RKO (cell line): ENCODE results near the gene LDHD.

ENCODE experiments used
- DNase-seq: peaks from one replicate; pipeline ENCODE4 v3.0.0-alpha.2; 2016; ENCODE audit warnings: low spot score

Gene LDHD

GRCh38 chr16:75079346-75079926 is 37.1 kb downstream of the LDHD start:
- no peak for DNase-seq

- DNase-seq = no peak
Observed at GRCh38 chr16:75078886-75079285, 37.7 kb downstream of the LDHD start.

- DNase-seq = no peak
Observed at GRCh38 chr16:75075688-75076268, 40.8 kb downstream of the LDHD start.

GRCh38 chr16:75074920-75075687 is 41.5 kb downstream of the LDHD start:
- DNase-seq = no peak

GRCh38 chr16:75074304-75074793 is 42.2 kb downstream of the LDHD start:
- no peak for DNase-seq

GRCh38 chr16:75073545-75074303 is 42.9 kb downstream of the LDHD start:
- no peak for DNase-seq

- no peak for DNase-seq
Observed at GRCh38 chr16:75072239-75072947, 44.2 kb downstream of the LDHD start.

- DNase-seq = no peak
Observed at GRCh38 chr16:75071621-75072020, 45.0 kb downstream of the LDHD start.

GRCh38 chr16:75070012-75070841 is 46.4 kb downstream of the LDHD start:
- DNase-seq = no peak

GRCh38 chr16:75068085-75069031 is 48.2 kb downstream of the LDHD start:
- DNase-seq = no peak

GRCh38 chr16:75066861-75067447 is 49.6 kb downstream of the LDHD start:
- DNase-seq = no peak

- no peak for DNase-seq
Observed at GRCh38 chr16:75065521-75066149, 50.9 kb downstream of the LDHD start.

- no peak for DNase-seq
Observed at GRCh38 chr16:75065149-75065505, 51.5 kb downstream of the LDHD start.

- DNase-seq = no peak
Observed at GRCh38 chr16:75064403-75065148, 52.0 kb downstream of the LDHD start.

GRCh38 chr16:75063549-75064088 is 53.0 kb downstream of the LDHD start:
- DNase-seq = no peak

GRCh38 chr16:75062976-75063346 is 53.6 kb downstream of the LDHD start:
- DNase-seq = no peak

GRCh38 chr16:75062135-75062975 is 54.2 kb downstream of the LDHD start:
- DNase-seq = no peak
